Endothelial cell (in vitro differentiated cells): ENCODE measurements around the gene GARS1. TPM values are rescaled to one million over a fixed set of nuclear protein-coding genes. Genes with fewer than 3 reads are reported as not detected.
A peak's percentile ranks its signal among the peaks of the same experiment; 100 is the strongest.

Experiments used
- DNase-seq: peaks from one replicate; pipeline ENCODE4 v3.0.0; 2021; ENCODE audit warnings: low spot score
- H3K27ac Mint-ChIP-seq: one replicate; pipeline ENCODE4 v1.8.0; 2021; ENCODE audit warnings: mixed read lengths, inconsistent platforms; ENCODE audit not compliant: unreplicated experiment
- H3K27me3 Mint-ChIP-seq: one replicate; pipeline ENCODE4 v1.8.0; 2021; ENCODE audit warnings: mild to moderate bottlenecking, moderate library complexity, mixed read lengths, inconsistent platforms; ENCODE audit not compliant: unreplicated experiment
- H3K36me3 Mint-ChIP-seq: one replicate; pipeline ENCODE4 v1.8.0; 2021; ENCODE audit warnings: mild to moderate bottlenecking, low read depth, mixed read lengths, inconsistent platforms; ENCODE audit not compliant: unreplicated experiment
- H3K4me1 Mint-ChIP-seq: one replicate; pipeline ENCODE4 v1.8.0; 2021; ENCODE audit warnings: mild to moderate bottlenecking, mixed read lengths, inconsistent platforms; ENCODE audit not compliant: unreplicated experiment
- H3K4me3 Mint-ChIP-seq: one replicate; pipeline ENCODE4 v1.8.0; 2021; ENCODE audit warnings: mild to moderate bottlenecking, mixed read lengths, inconsistent platforms; ENCODE audit not compliant: unreplicated experiment
- H3K9me3 Mint-ChIP-seq: one replicate; pipeline ENCODE4 v1.8.0; 2021; ENCODE audit warnings: mixed read lengths, inconsistent platforms; ENCODE audit not compliant: unreplicated experiment
- total RNA-seq: library from RNA; stranded (reverse); fragmentation: NEBNext Ultra II Directional; extraction: Animal tissue kit (Norgen Biotek cat#: 25700); gene quantifications from one replicate; pipeline ENCODE4 v1.2.1, GENCODE V29; 2021; ENCODE audit not compliant: unreplicated experiment
- TF ChIP-seq, protein P1 (sequence below): fragments of 200-600 bp; sonication (generic); IDR thresholded peaks from one replicate; pipeline ENCODE4 v1.5.0; 2021; ENCODE audit warnings: antibody characterized with exemption; ENCODE audit not compliant: unreplicated experiment

Gene GARS1
- total RNA-seq, 1 donor from 2014 or later: 91.3 TPM

GRCh38 chr7:30612658-30613265, 18.1 kb downstream of the GARS1 start:
- TF ChIP-seq, protein P1, sequence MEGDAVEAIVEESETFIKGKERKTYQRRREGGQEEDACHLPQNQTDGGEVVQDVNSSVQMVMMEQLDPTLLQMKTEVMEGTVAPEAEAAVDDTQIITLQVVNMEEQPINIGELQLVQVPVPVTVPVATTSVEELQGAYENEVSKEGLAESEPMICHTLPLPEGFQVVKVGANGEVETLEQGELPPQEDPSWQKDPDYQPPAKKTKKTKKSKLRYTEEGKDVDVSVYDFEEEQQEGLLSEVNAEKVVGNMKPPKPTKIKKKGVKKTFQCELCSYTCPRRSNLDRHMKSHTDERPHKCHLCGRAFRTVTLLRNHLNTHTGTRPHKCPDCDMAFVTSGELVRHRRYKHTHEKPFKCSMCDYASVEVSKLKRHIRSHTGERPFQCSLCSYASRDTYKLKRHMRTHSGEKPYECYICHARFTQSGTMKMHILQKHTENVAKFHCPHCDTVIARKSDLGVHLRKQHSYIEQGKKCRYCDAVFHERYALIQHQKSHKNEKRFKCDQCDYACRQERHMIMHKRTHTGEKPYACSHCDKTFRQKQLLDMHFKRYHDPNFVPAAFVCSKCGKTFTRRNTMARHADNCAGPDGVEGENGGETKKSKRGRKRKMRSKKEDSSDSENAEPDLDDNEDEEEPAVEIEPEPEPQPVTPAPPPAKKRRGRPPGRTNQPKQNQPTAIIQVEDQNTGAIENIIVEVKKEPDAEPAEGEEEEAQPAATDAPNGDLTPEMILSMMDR: no peak
- Mint-ChIP-seq H3K36me3 (peaks cover 27% of the 10 kb centered on the region), H3K27ac (no peak overlapping the region), H3K9me3 (no peaks in the 10 kb centered on the region), H3K27me3 (no peaks in the 10 kb centered on the region), H3K4me3 (no peak overlapping the region), H3K4me1 (no peaks in the 10 kb centered on the region)
- DNase-seq: no peak

DNA sequence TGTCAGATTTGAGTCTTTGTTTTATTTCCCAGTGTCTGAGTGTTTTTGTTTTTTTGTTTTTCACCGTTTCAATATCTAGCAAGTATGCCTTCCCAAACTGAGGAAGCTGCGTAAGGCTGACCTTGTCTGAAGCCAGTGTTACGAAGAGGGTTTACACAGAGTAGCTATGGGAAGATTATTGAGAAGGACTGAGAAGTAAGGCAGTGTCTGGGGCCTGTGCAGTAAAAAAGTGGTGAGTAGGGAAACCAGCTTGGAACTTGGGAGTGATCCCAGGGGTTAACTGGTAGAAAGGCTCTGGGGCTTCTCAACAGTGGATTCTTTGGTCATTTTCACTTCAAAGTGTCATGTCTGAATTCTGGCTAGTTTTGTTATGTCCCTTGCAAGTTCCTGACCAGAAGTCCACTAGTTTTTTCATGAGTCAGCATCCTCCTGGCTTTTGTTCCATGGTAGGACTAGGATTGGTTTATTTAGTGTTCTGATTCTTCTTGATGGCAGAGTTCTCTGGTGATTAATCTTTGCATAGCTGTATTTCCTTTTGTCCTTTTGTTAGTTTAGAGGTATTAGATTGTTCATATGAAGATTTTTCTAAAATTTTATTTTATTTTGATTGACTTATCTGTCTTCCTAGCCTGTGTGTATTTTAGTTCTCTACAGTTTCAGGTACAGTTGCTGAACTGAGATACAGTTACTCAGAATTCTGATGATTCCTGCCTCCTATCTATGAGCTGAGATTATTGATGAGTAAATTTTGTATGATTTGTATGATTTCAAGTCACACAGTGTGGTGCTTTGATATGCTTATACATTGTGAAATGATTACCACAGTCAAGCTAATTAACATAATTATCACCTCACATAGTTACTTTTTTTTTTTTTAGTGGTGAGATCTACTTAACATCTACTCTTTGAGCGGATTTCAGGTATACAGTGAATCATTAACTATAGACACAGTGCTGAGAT, 19.0 kb downstream of the GARS1 start:
- Mint-ChIP-seq H3K27ac (peak overlapping the region; percentile 45), H3K4me3 (no peak overlapping the region), H3K4me1 (no peaks in the 10 kb centered on the region), H3K9me3 (no peaks in the 10 kb centered on the region), H3K27me3 (no peaks in the 10 kb centered on the region), H3K36me3 (peaks cover 27% of the 10 kb centered on the region)
- no peak for DNase-seq
- TF ChIP-seq, protein P1: no peak

DNA sequence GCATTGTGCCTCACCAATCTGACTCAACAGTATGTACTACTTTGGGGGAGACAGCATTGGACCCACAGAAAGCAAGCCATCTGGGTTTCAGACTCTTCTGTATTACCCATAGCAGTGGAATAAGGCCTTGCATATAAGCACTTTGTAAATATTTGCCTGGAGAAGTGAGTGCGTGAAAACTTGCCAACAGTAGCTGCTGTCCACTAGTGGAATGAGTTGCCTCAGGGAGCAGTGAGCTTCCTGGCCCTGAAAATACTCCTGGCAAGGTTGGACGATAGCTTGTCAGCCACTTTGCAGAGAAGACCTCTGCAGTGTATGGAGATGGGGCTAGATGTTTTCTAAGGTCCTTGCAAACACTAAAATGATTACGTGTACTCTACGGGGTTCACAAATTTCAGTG, 21.6 kb downstream of the GARS1 start:
- no peak for DNase-seq
- H3K36me3 Mint-ChIP-seq: peaks cover 28% of the 10 kb centered on the region
- no peak overlapping the region for H3K27ac Mint-ChIP-seq
- TF ChIP-seq, protein P1: no peak
- no peaks in the 10 kb centered on the region for H3K9me3 Mint-ChIP-seq
- H3K4me1 Mint-ChIP-seq: no peaks in the 10 kb centered on the region
- no peak overlapping the region for H3K4me3 Mint-ChIP-seq
- no peaks in the 10 kb centered on the region for H3K27me3 Mint-ChIP-seq

GRCh38 chr7:30617359-30617758, 22.7 kb downstream of the GARS1 start:
- DNase-seq: no peak
- Mint-ChIP-seq H3K4me3 (no peak overlapping the region), H3K36me3 (peaks cover 30% of the 10 kb centered on the region), H3K4me1 (no peaks in the 10 kb centered on the region), H3K27me3 (no peaks in the 10 kb centered on the region), H3K9me3 (no peaks in the 10 kb centered on the region), H3K27ac (no peak overlapping the region)
- TF ChIP-seq, protein P1: no peak
